NCI-H526 (cell line): ENCODE results near the gene ATP9B.
A peak's percentile ranks its signal among the peaks of the same experiment; 100 is the strongest.

Experiments used
- DNase-seq, 2 experiments: peaks; one replicate each; lab custom pipeline; 2025; lab: John Stamatoyannopoulos, UW

ATP9B gene

GRCh38 chr18:79068937-79069716, at the start of gene ATP9B:
TSS of gene ATP9B (plus strand) at chr18:79069394. CDS start at chr18:79069411, 17 bp downstream.
- DNase-seq, result peak; percentile 74 to 90

- no peak for DNase-seq
These were observed 49.3 kb upstream of the ATP9B start for GRCh38 chr18:79019881-79020280.

- no peak for DNase-seq
These were observed 46.6 kb upstream of the ATP9B start for GRCh38 chr18:79022603-79023002.

GRCh38 chr18:79026491-79026890, 42.7 kb upstream of the ATP9B start:
- DNase-seq, result no peak

GRCh38 chr18:79030680-79031079, 38.5 kb upstream of the ATP9B start:
- DNase-seq, result no peak

- no peak for DNase-seq
These were observed 26.9 kb upstream of the ATP9B start for GRCh38 chr18:79042276-79042675.

- DNase-seq, result no peak
These were observed 25.9 kb upstream of the ATP9B start for GRCh38 chr18:79043288-79043687.

GRCh38 chr18:79046522-79046921, 22.7 kb upstream of the ATP9B start:
- DNase-seq, result no peak

GRCh38 chr18:79047556-79048244, 21.5 kb upstream of the ATP9B start:
- DNase-seq, result no peak

GRCh38 chr18:79048245-79048632, 21.0 kb upstream of the ATP9B start:
- DNase-seq, result no peak

GRCh38 chr18:79049506-79049905, 19.7 kb upstream of the ATP9B start:
- DNase-seq, result no peak

GRCh38 chr18:79050005-79050404, 19.2 kb upstream of the ATP9B start:
- no peak for DNase-seq

- no peak for DNase-seq
These were observed 12.3 kb upstream of the ATP9B start for GRCh38 chr18:79056827-79057367.

GRCh38 chr18:79058007-79058406, 11.2 kb upstream of the ATP9B start:
- no peak for DNase-seq

GRCh38 chr18:79062806-79063205, 6.4 kb upstream of the ATP9B start:
- DNase-seq, result no peak

GRCh38 chr18:79064228-79064627, 5.0 kb upstream of the ATP9B start:
- no peak for DNase-seq

GRCh38 chr18:79065802-79066201, 3.4 kb upstream of the ATP9B start:
- no peak for DNase-seq

GRCh38 chr18:79067611-79068010, 1.6 kb upstream of the ATP9B start:
- no peak for DNase-seq

GRCh38 chr18:79068341-79068936, 755 bp upstream of the ATP9B start:
- no peak for DNase-seq

GRCh38 chr18:79069717-79070151, 540 bp downstream of the ATP9B start:
- DNase-seq, result peak in 1 of 2 experiments; percentile 9

- no peak for DNase-seq
These were observed 1.3 kb downstream of the ATP9B start for GRCh38 chr18:79070486-79070885.

GRCh38 chr18:79071037-79071436, 1.8 kb downstream of the ATP9B start:
- DNase-seq, result no peak
